Trophoblast cell (in vitro differentiated cells and primary cell): Measurements from ENCODE around the gene RHCE.
A peak's percentile ranks its signal among the peaks of the same experiment; 100 is the strongest.
"Not testable (repeated sequence)": the region's sequence is repeated elsewhere in the genome, so short reads cannot be mapped to it uniquely, and the experiment has no call there.

ENCODE experiments used
- DNase-seq, 2 donors: peaks; one replicate each; pipeline ENCODE4 v3.0.0-alpha.2; 2016
- H2AFZ ChIP-seq: 2 replicates; pipeline ENCODE4 v1.6.1; 2013; ENCODE audit warnings: low read length, moderate library complexity, mild to moderate bottlenecking; ENCODE audit not compliant: insufficient read depth, poor library complexity
- H2AK5ac ChIP-seq: 2 replicates; pipeline ENCODE4 v1.6.1; 2013; ENCODE audit warnings: mild to moderate bottlenecking, low read length
- H2BK120ac ChIP-seq: 2 replicates; pipeline ENCODE4 v1.6.1; 2013; ENCODE audit warnings: low read length, mild to moderate bottlenecking, moderate library complexity; ENCODE audit not compliant: insufficient read depth, poor library complexity
- H2BK12ac ChIP-seq: 2 replicates; pipeline ENCODE4 v1.6.1; 2013; ENCODE audit warnings: mild to moderate bottlenecking, low read length, moderate library complexity
- H2BK5ac ChIP-seq: 2 replicates; pipeline ENCODE4 v1.6.1; 2013; ENCODE audit warnings: low read length, low read depth, moderate library complexity, mild to moderate bottlenecking; ENCODE audit not compliant: poor library complexity
- H3K14ac ChIP-seq: 2 replicates; pipeline ENCODE4 v1.6.1; 2013; ENCODE audit warnings: mild to moderate bottlenecking, low read length
- H3K18ac ChIP-seq: 2 replicates; pipeline ENCODE4 v1.6.1; 2013; ENCODE audit warnings: mild to moderate bottlenecking, low read length
- H3K23ac ChIP-seq: 2 replicates; pipeline ENCODE4 v1.6.1; 2013; ENCODE audit warnings: low read length
- H3K27ac ChIP-seq: 2 replicates; pipeline ENCODE4 v1.5.1; 2013; ENCODE audit warnings: low read depth, mild to moderate bottlenecking, inconsistent platforms, low read length, moderate library complexity
- H3K27me3 ChIP-seq: 2 replicates; pipeline ENCODE4 v1.6.1; 2013; ENCODE audit warnings: inconsistent platforms, mild to moderate bottlenecking, low read length, moderate library complexity; ENCODE audit not compliant: insufficient read depth
- H3K36me3 ChIP-seq, 2 experiments: 1 replicate in 1 of 2; 2 replicates in 1 of 2; pipeline ENCODE4 v1.6.1; 2013; ENCODE audit warnings: low read length in 2 of 2, mild to moderate bottlenecking in 2 of 2, moderate library complexity in 1 of 2; ENCODE audit not compliant: insufficient read depth in 2 of 2, control insufficient read depth in 1 of 2
- H3K4ac ChIP-seq: 2 replicates; pipeline ENCODE4 v1.6.1; 2013; ENCODE audit warnings: low read depth, mild to moderate bottlenecking, low read length, moderate library complexity
- H3K4me1 ChIP-seq, 2 experiments: 1 replicate in 1 of 2; 2 replicates in 1 of 2; pipeline ENCODE4 v1.6.1; 2013; ENCODE audit warnings: low read length in 2 of 2, mild to moderate bottlenecking in 2 of 2, moderate library complexity in 1 of 2; ENCODE audit not compliant: insufficient read depth in 2 of 2, control insufficient read depth in 1 of 2
- H3K4me2 ChIP-seq: 2 replicates; pipeline ENCODE4 v1.6.1; 2013; ENCODE audit warnings: inconsistent platforms, mild to moderate bottlenecking, low read length, moderate library complexity
- H3K4me3 ChIP-seq: 2 replicates; pipeline ENCODE4 v1.5.1; 2013; ENCODE audit warnings: mild to moderate bottlenecking, low read depth, low read length, inconsistent platforms
- H3K79me1 ChIP-seq: one replicate; pipeline ENCODE4 v1.6.1; 2013; ENCODE audit warnings: low read length
- H3K79me2 ChIP-seq: 2 replicates; pipeline ENCODE4 v1.6.1; 2013; ENCODE audit warnings: low read length, mild to moderate bottlenecking; ENCODE audit not compliant: control insufficient read depth, insufficient read depth, poor library complexity
- H3K9ac ChIP-seq: 2 replicates; pipeline ENCODE4 v1.6.1; 2013; ENCODE audit warnings: mild to moderate bottlenecking, low read length
- H3K9me3 ChIP-seq: 2 replicates; pipeline ENCODE4 v1.6.1; 2013; ENCODE audit warnings: low read depth, mild to moderate bottlenecking, control low read depth, inconsistent platforms, low read length; ENCODE audit not compliant: insufficient read depth
- H4K12ac ChIP-seq: 2 replicates; pipeline ENCODE4 v1.6.1; 2013; ENCODE audit warnings: low read depth, mild to moderate bottlenecking, low read length, moderate library complexity
- H4K8ac ChIP-seq: 2 replicates; pipeline ENCODE4 v1.6.1; 2013; ENCODE audit warnings: low read depth, mild to moderate bottlenecking, low read length, moderate library complexity
- H4K91ac ChIP-seq: one replicate; pipeline ENCODE4 v1.6.1; 2013; ENCODE audit warnings: low read depth, mild to moderate bottlenecking, low read length, moderate library complexity
- WGBS: extraction: QIAGEN DNeasy Blood & Tissue Kit; methylation state at CpG from one replicate; pipeline ENCODE4 v1.1.7; 2013; ENCODE audit warnings: missing lambda C conversion rate; ENCODE audit not compliant: insufficient read length, insufficient coverage; ENCODE audit errors: extremely low coverage; 5-methylcytosine and 5-hydroxymethylcytosine counted together

RHCE gene

GRCh38 chr1:25467193-25467592 lies 46.6 kb upstream of the RHCE start:
- Histone ChIP-seq H3K36me3 (peaks cover 0 to 2% of the 10 kb centered on the region in 2 experiments), H3K23ac (no peak overlapping the region), H3K79me1 (no peaks in the 10 kb centered on the region), H3K9ac (no peak overlapping the region), H3K79me2 (no peaks in the 10 kb centered on the region), H2BK120ac (no peak overlapping the region), H2BK5ac (no peak overlapping the region), H4K8ac (no peak overlapping the region), H3K14ac (no peak overlapping the region), H2AK5ac (no peak overlapping the region), H2BK12ac (no peak overlapping the region), H3K27ac (no peak overlapping the region), H2AFZ (no peak overlapping the region), H3K18ac (no peak overlapping the region), H3K4me1 (peaks cover 0 to 2% of the 10 kb centered on the region in 2 experiments), H4K12ac (no peak overlapping the region), H3K9me3 (no peaks in the 10 kb centered on the region), H3K4me2 (no peak overlapping the region), H4K91ac (no peak overlapping the region), H3K4ac (no peak overlapping the region), H3K4me3 (no peak overlapping the region), H3K27me3 (no peaks in the 10 kb centered on the region)
- no peak for DNase-seq
- WGBS, result no CpG with 5 or more reads among the region's 4 CpGs

- no peak overlapping the region for H3K18ac ChIP-seq
- no peak overlapping the region for H2BK120ac ChIP-seq
- H4K12ac ChIP-seq, result no peak overlapping the region
- H3K79me2 ChIP-seq, result no peaks in the 10 kb centered on the region
- H3K4ac ChIP-seq, result no peak overlapping the region
- H3K9me3 ChIP-seq, result no peaks in the 10 kb centered on the region
- H2AK5ac ChIP-seq, result no peak overlapping the region
- WGBS, result no CpG with 5 or more reads among the region's 5 CpGs
- no peak overlapping the region for H3K4me2 ChIP-seq
- H3K4me3 ChIP-seq, result no peak overlapping the region
- no peak overlapping the region for H3K14ac ChIP-seq
- no peak overlapping the region for H2BK12ac ChIP-seq
- no peaks in the 10 kb centered on the region for H3K27me3 ChIP-seq
- no peak overlapping the region for H2AFZ ChIP-seq
- H4K8ac ChIP-seq, result no peak overlapping the region
- peaks cover 6 to 19% of the 10 kb centered on the region in 2 experiments for H3K36me3 ChIP-seq
- no peak for DNase-seq
- no peak overlapping the region for H3K27ac ChIP-seq
- H3K23ac ChIP-seq, result no peak overlapping the region
- no peak overlapping the region for H2BK5ac ChIP-seq
- no peak overlapping the region for H3K9ac ChIP-seq
- no peaks in the 10 kb centered on the region for H3K4me1 ChIP-seq
- no peaks in the 10 kb centered on the region for H3K79me1 ChIP-seq
- no peak overlapping the region for H4K91ac ChIP-seq
Measured at GRCh38 chr1:25462732-25463131, 42.1 kb upstream of the RHCE start.

- H2BK120ac ChIP-seq, result no peak overlapping the region
- peak overlapping the region; percentile 59 for H3K18ac ChIP-seq
- H2BK12ac ChIP-seq, result no peak overlapping the region
- no peak overlapping the region for H3K4me3 ChIP-seq
- H3K4me1 ChIP-seq, result no peaks in the 10 kb centered on the region
- peaks cover 7 to 23% of the 10 kb centered on the region in 2 experiments for H3K36me3 ChIP-seq
- no peak overlapping the region for H4K12ac ChIP-seq
- H3K9ac ChIP-seq, result no peak overlapping the region
- no peak overlapping the region for H2AFZ ChIP-seq
- no peaks in the 10 kb centered on the region for H3K27me3 ChIP-seq
- no peak overlapping the region for H2BK5ac ChIP-seq
- no CpG with 5 or more reads among the region's 2 CpGs for WGBS
- H3K14ac ChIP-seq, result no peak overlapping the region
- H4K8ac ChIP-seq, result no peak overlapping the region
- no peaks in the 10 kb centered on the region for H3K9me3 ChIP-seq
- H3K79me2 ChIP-seq, result no peaks in the 10 kb centered on the region
- no peak overlapping the region for H3K23ac ChIP-seq
- H3K4ac ChIP-seq, result no peak overlapping the region
- H3K4me2 ChIP-seq, result no peak overlapping the region
- no peak overlapping the region for H3K27ac ChIP-seq
- H3K79me1 ChIP-seq, result no peaks in the 10 kb centered on the region
- H2AK5ac ChIP-seq, result no peak overlapping the region
- no peak for DNase-seq
- no peak overlapping the region for H4K91ac ChIP-seq
Measured at GRCh38 chr1:25461849-25462248, 41.2 kb upstream of the RHCE start.

GRCh38 chr1:25460816-25461215 lies 40.2 kb upstream of the RHCE start:
- H2BK5ac ChIP-seq, H3K4me1 ChIP-seq, H3K27me3 ChIP-seq, H3K4me3 ChIP-seq, H3K18ac ChIP-seq, H4K8ac ChIP-seq, H3K79me2 ChIP-seq, H2AK5ac ChIP-seq, H3K79me1 ChIP-seq, DNase-seq, H3K14ac ChIP-seq, H2AFZ ChIP-seq, H2BK120ac ChIP-seq, H3K9me3 ChIP-seq, H2BK12ac ChIP-seq, H4K91ac ChIP-seq, H3K4ac ChIP-seq, H4K12ac ChIP-seq, H3K9ac ChIP-seq, H3K27ac ChIP-seq, H3K23ac ChIP-seq, H3K4me2 ChIP-seq: not testable (repeated sequence)
- peaks cover 7 to 23% of the 10 kb centered on the region in 2 experiments for H3K36me3 ChIP-seq
- WGBS, result no CpG with 5 or more reads among the region's 4 CpGs
